ENCODE results near the gene SP6.
A peak's percentile ranks its signal among the peaks of the same experiment; 100 is the strongest.

The SP6 gene

DNA sequence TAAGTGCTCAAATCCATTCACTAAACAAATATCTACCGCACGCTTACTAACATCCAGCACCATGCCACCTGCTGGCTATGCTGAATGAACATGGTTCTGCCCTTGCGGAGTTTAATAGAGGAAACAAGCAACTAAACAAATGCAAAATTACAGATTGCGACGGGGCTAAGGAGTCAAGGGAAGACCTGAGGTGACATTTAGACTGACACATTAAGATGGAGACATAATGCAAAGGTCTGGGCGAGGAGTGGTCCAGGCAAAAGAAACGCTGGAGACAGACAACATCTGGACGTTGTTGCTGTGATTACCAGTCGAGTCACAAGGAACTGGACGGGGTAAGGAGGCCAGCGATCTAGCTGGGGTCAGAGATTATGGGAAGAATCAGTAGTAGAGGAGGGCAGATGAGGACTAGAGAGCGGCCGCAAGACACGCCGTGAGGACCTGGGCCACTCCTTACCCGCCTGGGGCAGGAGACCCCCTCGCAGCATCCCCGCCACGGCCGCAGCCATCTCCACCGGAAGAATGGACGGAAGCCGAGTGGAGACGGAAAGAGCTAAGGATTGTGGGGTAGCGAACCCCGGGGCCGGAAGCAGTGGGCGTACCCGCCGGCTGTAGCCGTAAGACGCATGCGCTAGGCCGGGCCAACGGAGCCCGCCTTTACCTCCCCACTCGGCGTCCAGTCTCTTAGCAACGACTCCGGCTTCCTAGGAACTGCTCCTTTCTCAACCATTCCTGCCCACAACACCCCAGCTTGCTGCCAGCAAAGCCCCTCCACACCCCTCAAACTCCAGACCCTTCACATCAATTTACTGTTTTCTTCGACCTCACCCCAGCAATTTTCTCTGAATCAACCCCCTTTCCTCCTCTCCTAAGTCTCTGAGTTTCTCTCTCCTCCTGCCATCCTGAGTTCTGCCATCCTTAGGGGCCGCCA, 19.7 kb downstream of the SP6 start, which contains the start of the genes LRRC46 and MRPL10:
TSS of gene LRRC46 (plus strand) at position 668 of the 931 bp plus-strand sequence. CDS start 320 bp downstream, outside the sequence.
TSS of gene MRPL10 (minus strand) at position 539 of the 931 bp plus-strand sequence. CDS start at position 509, 30 bp downstream.
- peak; percentile 89 for DNase-seq

DNA sequence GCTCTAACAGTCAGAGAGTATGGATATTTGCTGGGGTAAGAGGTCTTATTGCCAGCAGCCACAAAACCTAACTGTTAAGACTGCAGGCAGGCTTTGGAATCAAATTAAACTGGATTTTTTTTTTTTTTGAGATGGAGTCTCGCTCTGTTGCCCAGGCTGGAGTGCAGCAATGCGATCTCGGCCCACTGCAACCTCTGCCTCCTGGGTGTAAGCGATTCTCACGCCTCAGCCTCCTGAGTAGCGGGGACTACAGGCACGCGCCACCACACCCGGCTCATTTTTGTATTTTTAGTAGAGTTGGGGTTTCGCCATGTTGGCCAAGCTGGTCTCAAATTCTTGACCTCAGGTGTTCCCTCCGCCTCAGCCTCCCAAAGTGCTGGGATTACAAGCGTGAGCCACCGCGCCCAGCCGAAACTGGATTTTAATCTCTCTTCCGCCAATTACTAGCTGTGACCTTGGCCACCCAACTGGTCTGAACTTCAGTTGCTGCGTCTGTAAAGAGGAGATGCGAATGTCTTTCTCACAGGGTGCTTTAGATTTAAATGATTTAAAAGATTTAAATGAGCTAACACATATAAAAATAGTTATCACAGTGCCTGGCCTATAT, 20.5 kb downstream of the SP6 start:
- no peak for DNase-seq

DNA sequence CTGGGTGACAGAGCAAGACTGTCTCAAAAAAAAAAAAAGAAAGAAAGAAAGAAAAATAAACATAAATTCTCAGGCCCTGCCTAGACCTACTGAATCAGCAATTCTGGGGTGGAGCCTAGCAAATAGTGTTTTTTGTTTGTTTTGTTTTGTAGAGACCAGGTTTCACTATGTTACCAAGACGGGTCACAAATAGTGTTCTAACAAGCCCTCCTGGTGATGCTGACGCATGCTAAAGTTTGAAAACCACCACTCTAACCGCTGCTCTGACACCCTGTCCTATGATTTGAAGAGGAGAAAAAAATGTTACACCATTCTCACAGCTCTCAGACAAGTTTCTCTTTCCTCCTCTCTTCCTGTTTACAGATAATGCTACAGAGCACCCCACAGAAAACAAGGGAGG, 21.1 kb downstream of the SP6 start:
- peak; percentile 86 for DNase-seq

DNA sequence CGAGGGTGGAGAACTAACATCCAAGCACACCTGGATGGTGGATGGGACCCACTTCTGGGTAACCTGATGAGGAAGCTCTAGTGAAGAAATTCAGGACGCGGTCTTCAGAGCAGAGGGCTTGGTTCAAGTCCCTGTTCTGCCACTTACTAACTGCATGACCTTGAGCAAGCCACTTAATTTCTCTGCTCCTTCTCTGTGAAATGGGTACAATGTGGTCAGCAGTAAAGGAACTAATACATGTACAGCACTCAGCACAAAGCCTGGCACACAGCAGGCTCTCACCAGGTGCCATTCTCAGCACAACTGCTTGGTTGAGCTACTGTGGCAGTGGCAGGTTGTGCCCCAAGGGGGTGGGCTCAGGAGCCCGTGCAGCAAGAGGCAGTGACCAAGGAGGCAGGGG, 27.4 kb downstream of the SP6 start:
- DNase-seq = no peak

DNA sequence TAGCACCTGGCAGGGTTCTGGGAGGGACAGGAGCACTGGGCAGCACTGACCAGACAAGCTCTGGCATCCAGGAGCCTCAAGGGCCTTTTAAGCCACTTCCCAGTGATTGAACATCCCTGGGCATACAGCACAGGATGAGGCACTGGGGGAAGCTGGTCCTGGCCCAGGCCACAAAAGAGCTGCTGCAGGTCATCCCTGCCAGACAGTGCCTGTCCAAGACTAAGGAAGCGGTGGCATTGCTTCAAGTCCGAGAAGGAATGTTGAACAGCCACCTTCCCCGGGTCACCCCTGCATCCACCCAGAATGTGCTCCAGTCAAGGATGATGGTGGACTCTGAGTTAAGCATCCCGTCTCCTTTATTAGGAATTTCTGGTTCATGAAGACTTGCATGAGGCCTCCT, 28.2 kb downstream of the SP6 start:
- DNase-seq = no peak

GRCh38 chr17:47821424-47822391, 29.3 kb downstream of the SP6 start, which contains the start of gene OSBPL7:
Gene OSBPL7, minus strand, starts transcription at chr17:47821794. Its CDS starts 1,516 bp downstream, at chr17:47820278.
- peak; percentile 70 for DNase-seq

DNA sequence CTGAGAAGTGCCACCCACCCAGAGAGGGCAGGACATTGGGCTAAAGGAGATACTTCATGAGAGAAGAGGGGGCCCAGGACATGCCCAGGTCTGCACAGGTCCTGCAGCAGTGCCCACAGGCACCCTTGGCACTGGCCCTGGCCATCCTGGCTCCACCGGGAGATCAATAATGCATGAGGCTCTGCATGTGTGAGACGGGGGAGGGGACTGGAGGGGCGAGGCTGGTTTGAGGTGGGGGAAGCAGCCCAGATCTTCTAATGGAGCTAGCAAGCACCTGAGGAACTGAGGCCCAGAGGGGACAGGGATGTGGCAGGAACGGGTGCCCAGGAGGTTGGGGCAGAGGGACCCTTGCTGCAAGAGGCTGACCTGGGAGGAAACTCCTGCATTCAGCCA, 29.9 kb downstream of the SP6 start:
- DNase-seq = no peak

DNA sequence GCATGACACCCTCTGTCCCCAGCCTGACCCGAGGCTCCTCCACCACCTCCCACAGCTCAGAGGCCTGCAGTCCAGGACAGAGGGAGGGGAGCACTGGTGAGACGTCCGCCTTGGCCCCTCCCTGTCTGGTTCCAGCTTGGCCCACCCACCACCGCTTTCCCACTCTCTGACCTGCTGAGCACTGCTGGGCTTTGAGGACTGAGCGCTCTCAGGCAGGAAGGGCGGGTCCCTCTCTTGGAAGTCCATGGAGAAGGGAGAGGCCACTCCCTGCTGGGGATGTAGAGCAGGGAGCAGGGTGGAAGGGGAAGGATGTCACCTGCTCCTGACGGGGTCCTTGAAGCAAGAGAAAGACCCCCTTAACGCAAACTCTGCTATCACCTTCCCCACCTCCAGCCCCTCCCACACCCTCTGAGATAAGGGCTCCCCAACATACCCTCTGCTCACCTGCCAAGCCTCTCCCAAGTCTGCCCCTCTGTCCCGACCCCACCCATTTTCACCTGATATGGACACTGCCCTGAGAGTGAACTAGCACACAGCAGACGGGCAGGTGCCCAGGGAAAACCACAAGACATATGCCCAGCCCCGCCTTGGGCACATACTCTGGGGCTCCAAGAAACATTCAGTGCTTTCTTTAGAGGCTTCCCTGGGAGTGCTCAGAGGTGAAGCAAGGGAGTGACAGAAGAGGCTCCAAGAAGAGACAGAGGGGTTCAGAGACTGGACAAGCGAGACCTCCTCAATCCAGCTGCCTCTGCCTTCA, 30.8 kb downstream of the SP6 start:
- no peak for DNase-seq

DNA sequence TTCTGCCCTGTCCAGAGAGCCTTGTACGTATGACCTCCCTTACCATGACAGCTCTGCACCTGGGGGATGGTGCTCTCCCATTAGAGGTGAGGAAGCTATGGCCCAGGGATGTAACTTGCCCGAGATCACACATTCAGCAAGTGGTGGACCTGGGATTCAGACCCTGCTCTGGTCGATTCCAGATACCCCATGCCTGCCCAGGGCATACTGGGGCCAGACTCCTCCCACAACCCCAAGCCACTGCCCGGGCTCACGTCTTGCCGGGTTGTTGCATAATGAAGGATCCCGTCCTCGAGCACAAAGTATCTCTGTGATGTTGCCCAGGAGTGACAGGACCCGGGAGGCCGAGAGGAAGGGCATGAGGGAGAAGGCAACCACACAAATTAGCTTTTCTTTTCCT, 31.5 kb downstream of the SP6 start:
- DNase-seq = no peak

DNA sequence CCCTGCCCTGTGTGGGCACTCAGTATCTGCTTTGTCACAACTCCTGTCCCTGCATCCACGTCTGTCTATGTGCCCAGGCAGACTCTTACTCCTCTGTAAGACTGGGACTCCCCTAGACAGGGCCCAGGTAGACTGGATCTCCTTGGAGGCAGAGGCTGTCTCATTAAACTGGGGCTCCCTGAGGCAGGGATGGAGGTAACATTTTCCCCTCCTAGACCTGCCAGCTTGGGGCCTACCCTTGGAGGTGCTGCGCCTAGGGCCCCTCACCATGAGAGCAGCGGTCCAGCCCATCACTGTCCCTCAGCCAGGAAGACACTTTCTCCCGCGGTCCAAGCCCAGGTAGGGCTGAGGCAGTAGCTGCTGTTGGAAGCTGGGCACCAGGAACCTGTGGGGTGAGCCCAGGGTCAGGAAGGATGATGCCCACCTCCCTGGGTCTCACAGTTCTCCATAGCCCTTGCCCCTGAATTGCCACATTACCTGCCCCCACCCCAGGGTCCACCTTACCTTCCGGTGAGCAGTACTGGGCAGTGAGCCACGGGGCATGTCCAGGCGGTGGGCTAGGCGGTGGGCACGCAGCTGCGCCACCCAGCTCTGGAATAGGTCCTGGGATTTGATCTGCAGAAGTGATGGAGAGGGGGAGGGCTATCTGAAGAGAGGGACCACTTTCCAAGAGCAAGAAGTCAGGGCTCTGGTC, 32.8 kb downstream of the SP6 start:
- DNase-seq = no peak

DNA sequence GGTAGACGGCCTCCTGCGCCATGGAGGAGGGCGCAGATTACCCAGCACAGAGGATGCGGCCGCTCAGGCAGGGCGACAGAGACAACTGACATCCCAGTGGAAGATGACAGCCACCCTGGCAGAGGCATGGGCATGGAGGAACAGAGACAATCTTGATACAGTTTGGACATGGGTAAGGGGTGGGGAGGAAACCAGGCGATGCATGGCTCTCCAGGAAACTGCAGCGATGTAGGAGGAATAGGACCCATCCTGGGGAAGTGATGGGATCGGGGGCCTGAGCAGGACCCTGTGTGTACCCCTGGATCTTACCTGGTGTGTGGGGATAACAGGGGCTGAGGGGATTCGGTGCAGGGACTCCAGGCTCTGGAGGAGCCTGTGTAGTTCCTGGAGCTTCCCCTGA, 34.0 kb downstream of the SP6 start:
- DNase-seq = no peak

- DNase-seq = no peak
Measured at GRCh38 chr17:47816111-47816735, 34.7 kb downstream of the SP6 start.

- DNase-seq = no peak
Measured at GRCh38 chr17:47815106-47815918, 35.7 kb downstream of the SP6 start.

DNA sequence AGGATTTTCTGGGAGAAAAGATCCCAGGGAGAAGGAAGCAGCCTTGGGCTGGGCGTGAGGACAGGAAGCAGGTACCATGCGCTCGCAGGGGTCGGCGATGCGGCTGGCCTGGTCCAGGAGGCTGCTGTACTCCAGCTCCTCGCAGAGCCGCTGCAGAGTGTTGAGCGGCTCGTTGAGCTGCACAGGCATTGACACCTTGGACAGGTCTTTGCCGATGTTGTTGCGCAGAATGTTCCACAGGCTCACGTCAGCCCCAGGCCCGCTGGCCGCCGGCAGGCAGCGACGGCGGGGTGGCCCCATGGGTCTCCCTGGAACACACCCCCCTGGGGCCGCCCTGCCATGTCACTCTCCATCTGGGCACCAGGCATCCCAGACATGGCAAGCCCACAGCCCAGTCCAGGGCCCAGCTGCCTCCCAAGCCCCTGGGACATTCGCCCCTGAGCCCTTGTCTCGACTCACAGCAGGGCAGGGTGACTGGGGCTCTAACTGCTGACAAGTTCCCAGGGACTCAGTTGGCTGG, 37.4 kb downstream of the SP6 start:
- DNase-seq = no peak

GRCh38 chr17:47813077-47813476, 37.9 kb downstream of the SP6 start:
- DNase-seq = no peak

DNA sequence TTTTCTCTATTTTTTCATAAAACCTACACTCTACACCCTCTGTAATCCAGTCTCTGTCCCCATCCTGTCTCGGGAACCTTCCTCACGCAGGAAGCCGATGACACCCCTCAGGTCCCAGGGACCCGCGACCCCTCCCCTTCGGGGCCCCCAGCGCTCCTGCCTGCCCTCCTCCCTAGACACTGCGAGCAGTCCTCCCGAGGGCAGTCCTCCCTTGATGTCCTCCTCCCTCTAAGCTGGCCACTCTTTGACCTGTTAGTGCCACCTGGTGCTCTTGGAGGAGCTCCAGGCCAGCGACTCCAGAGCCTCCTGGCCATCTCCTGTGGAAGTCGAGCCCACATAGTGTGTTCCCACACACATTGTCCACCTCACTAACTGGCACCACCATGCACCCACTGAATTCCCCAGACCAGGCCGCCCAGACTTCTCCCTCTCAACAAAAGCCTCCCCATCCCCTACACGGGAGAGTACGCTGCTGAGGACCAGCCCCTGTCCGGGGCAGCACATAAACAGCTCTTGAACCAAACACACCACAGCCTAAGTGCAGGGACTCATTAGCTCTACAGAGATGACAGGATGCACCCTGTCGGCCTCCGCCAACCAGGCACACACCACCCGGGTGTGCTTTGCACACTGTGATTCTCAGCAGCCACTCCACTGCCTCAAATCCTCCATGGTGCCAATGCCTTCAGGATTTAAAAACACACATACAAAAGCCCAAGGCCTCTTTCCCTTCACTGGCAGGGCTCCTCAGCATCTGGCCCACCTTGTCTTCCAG, 38.6 kb downstream of the SP6 start:
- no peak for DNase-seq

DNA sequence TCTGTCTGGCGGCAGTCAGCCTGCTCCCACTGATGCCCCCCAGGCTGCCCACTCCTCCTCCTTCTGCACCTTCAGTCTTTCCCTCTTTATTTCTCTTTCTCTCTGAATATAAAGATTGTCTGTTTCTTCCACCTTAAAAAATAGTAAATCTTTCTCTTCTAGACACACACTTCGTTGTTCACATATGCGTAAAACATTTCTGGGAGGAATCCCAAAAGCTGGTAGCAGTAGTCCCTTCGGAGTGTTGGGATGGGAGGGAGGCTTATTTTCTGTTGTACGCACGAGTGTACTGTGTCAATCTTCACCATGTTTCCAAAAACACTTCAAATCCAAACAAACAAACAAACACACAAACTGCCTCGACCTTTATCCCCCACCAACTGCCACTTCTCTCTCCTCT, 39.3 kb downstream of the SP6 start:
- no peak for DNase-seq

DNA sequence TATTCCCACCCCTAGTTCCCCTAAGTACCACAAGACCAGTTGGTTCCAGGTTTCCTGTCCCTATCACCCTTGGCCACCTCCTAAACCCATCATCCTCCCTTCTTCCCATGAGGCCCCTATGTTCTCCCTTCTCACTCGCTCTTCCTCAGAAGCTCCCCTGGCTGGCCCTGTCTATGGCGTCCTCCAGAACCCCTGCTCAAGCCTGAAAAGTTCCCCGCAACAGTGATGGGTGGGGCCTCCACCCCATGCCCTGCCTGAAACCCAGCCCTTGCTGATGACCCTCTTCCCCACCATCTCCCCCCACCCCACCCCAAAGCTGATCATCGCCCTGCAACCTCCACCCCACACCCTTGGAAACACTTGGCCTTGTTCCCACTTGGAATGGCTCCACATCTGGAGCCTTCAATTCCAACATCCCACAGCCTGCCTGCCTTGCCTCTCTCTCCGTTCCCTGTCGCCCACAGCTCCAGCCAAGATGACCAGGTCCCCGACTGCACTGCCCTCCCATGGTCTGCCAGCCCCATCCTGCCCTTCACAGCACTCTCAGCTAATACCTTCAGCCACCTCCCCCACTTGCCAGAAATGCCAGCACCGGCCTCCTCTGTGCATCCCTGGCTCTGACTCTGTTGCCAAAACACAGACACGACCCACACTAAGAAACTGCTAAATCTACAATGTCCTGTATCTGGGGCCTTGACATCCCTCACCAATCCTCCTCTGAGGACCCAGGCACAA, 39.9 kb downstream of the SP6 start:
- DNase-seq = no peak

All from central memory CD4-positive, alpha-beta T cell (primary cell).